K562 (cell line): ENCODE measurements around the gene KBTBD13. TPM values are rescaled to one million over a fixed set of nuclear protein-coding genes. Genes with fewer than 3 reads are reported as not detected.
A peak's percentile ranks its signal among the peaks of the same experiment; 100 is the strongest.

Experiments used
- BCL6 ChIP-seq: fragments of 250-450 bp; sonication (Bioruptor Pico); IDR thresholded peaks from 2 replicates; pipeline ENCODE4 v1.4.0; 2020
- BHLHE40 ChIP-seq: IDR thresholded peaks from 2 replicates; pipeline ENCODE4 v1.6.1; 2011; ENCODE audit warnings: low read length, improper control_type of control experiment
- CHD2 ChIP-seq: IDR thresholded peaks from 2 replicates; pipeline ENCODE4 v1.6.1; 2011; ENCODE audit warnings: low read depth, low read length
- EHMT2 ChIP-seq: fragments of 450-650 bp; IDR thresholded peaks from 2 replicates; pipeline ENCODE4 v1.6.1; 2018; ENCODE audit warnings: antibody characterized with exemption
- NR0B1 ChIP-seq: fragments of 450-650 bp; IDR thresholded peaks from one replicate; pipeline ENCODE4 v1.6.1; 2018; ENCODE audit warnings: mild to moderate bottlenecking, moderate library complexity; ENCODE audit not compliant: partially characterized antibody
- NR2C2 ChIP-seq, 2 experiments: fragments of 200-800 bp in 1 of 2; sonication (Bioruptor generic) in 1 of 2; sonication (generic) in 1 of 2; formaldehyde crosslinking in 1 of 2; IDR thresholded peaks; 2 replicates each; pipeline versions ENCODE4 v1.6.1 to v1.8.0; 2016 to 2022; ENCODE audit warnings: mild to moderate bottlenecking in 1 of 2, missing compliant biosample characterization in 1 of 2, missing genetic modification characterization in 1 of 2, missing genetic modification reagents in 1 of 2
- POLR2AphosphoS2 ChIP-seq: IDR thresholded peaks from 2 replicates; pipeline ENCODE4 v1.6.1; 2012; ENCODE audit warnings: low read length, improper control_type of control experiment
- PTRF ChIP-seq: fragments of 450-650 bp; IDR thresholded peaks from 2 replicates; pipeline ENCODE4 v1.6.1; 2016; ENCODE audit warnings: mild to moderate bottlenecking, missing genetic modification characterization, missing compliant biosample characterization
- SOX6 ChIP-seq: fragments of 450-650 bp; IDR thresholded peaks from 2 replicates; pipeline ENCODE4 v1.6.1; 2014; ENCODE audit warnings: mild to moderate bottlenecking
- STAG1 ChIP-seq: sonication (generic); formaldehyde crosslinking; IDR thresholded peaks from 2 replicates; pipeline ENCODE4 v1.5.0; 2020; ENCODE audit warnings: missing genetic modification reagents, borderline replicate concordance
- STAT5B ChIP-seq: fragments of 250-450 bp; sonication (Bioruptor Pico); IDR thresholded peaks from 2 replicates; pipeline ENCODE4 v1.8.0; 2021; ENCODE audit warnings: mild to moderate bottlenecking, inconsistent platforms
- TCF3 ChIP-seq: sonication (generic); formaldehyde crosslinking; IDR thresholded peaks from 2 replicates; pipeline ENCODE4 v1.4.0; 2020; ENCODE audit warnings: mild to moderate bottlenecking, missing genetic modification reagents
- TEAD4 ChIP-seq, 2 experiments: sonication (generic) in 1 of 2; formaldehyde crosslinking in 1 of 2; IDR thresholded peaks; 2 replicates each; pipeline versions ENCODE4 v1.6.1 to v1.8.0; 2012 to 2022; ENCODE audit warnings: borderline replicate concordance in 1 of 2, inconsistent platforms in 1 of 2, low read length in 1 of 2, mild to moderate bottlenecking in 1 of 2, missing genetic modification reagents in 1 of 2
- TRIM28 ChIP-seq: fragments of 450-650 bp; IDR thresholded peaks from 2 replicates; pipeline ENCODE4 v1.6.1; 2017
- VEZF1 ChIP-seq: fragments of 200-800 bp; sonication (Bioruptor generic); IDR thresholded peaks from 2 replicates; pipeline ENCODE4 v1.6.1; 2017; ENCODE audit warnings: missing genetic modification characterization, missing compliant biosample characterization
- ZBTB9 ChIP-seq: fragments of 450-650 bp; formaldehyde crosslinking; IDR thresholded peaks from 2 replicates; pipeline ENCODE4 v1.4.0; 2020; ENCODE audit warnings: mild to moderate bottlenecking, moderate library complexity
- ZNF140 ChIP-seq: fragments of 250-450 bp; sonication (Bioruptor Pico); IDR thresholded peaks from 2 replicates; pipeline ENCODE4 v1.8.0; 2021; ENCODE audit warnings: moderate library complexity, mild to moderate bottlenecking, inconsistent platforms
- ZNF175 ChIP-seq: fragments of 200-800 bp; sonication (Bioruptor generic); IDR thresholded peaks from 2 replicates; pipeline ENCODE4 v1.6.1; 2016; ENCODE audit warnings: low read depth, mild to moderate bottlenecking, missing genetic modification characterization, missing compliant biosample characterization
- polyA plus RNA-seq, 8 experiments: library from polyadenylated mRNA; depleted of rRNA in 4 of 8; stranded (reverse) in 5 of 8; unstranded in 3 of 8; fragments of >200 nt; fragmentation: Nextera tagmentation in 2 of 8; fragmentation: Illumina TruSeq in 1 of 8; extraction: Ambion mirVana in 2 of 8; extraction: Trizol in 1 of 8; gene quantifications; 2 replicates each; pipeline versions ENCODE4 v1.2.1 to v1.2.3, GENCODE V29; 2011 to 2014; ENCODE audit warnings: inconsistent platforms in 1 of 8, missing spikeins in 1 of 8
- total RNA-seq, 7 experiments: library from RNA; depleted of rRNA in 6 of 7; stranded (reverse); fragments of >200 nt in 6 of 7; fragmentation: Illumina TruSeq in 2 of 7; extraction: Trizol in 2 of 7; gene quantifications; 2 replicates each; pipeline versions ENCODE4 v1.2.1 to v1.2.3, GENCODE V29; 2011 to 2021; ENCODE audit warnings: low replicate concordance in 1 of 7

Gene KBTBD13
- total and polyA plus RNA-seq, 9 of the 15 experiments (the other 6 are each of a cell fraction or from before 2014, with no cell fraction given) = 0.07 to 0.13 (median 0.10) TPM; not detected in 3

- TF ChIP-seq NR0B1 = no peak
- no peak for TF ChIP-seq STAT5B (CRISPR knock-in tag)
- TF ChIP-seq NR2C2 (CRISPR knock-in tag; IDR thresholded peaks at IDR 0.05) = 0 out of 2 replicates have a peak, but pooled peaks have one; percentile 18
- TF ChIP-seq NR2C2 (tag; IDR thresholded peaks at IDR 0.05) = no peak
- no peak for TF ChIP-seq ZNF140 (CRISPR knock-in tag)
- no peak for TF ChIP-seq VEZF1
- no peak for TF ChIP-seq SOX6
- no peak for TF ChIP-seq TEAD4 (IDR thresholded peaks at IDR 0.05; ENCODE audit: low read length)
- no peak for TF ChIP-seq TEAD4 (CRISPR knock-in tag; IDR thresholded peaks at IDR 0.05; ENCODE audit: borderline replicate concordance)
- no peak for TF ChIP-seq ZBTB9 (CRISPR knock-in tag)
- peak; percentile 69; the same call in 1 of the 2 replicates for TF ChIP-seq STAG1
- TF ChIP-seq CHD2 = no peak
- no peak for TF ChIP-seq PTRF (tag)
- TF ChIP-seq ZNF175 (CRISPR knock-in tag) = no peak
- TF ChIP-seq BCL6 (CRISPR knock-in tag) = no peak
- no peak for TF ChIP-seq TRIM28
- no peak for TF ChIP-seq TCF3
- TF ChIP-seq EHMT2 = no peak
- no peak; the same call in 1 of the 2 replicates for TF ChIP-seq BHLHE40
- no peak for TF ChIP-seq POLR2AphosphoS2
These were observed 22.0 kb upstream of the KBTBD13 start (continued) for GRCh38 chr15:65054333-65055200.
